Parathyroid adenoma (tissue), 2 donors: ENCODE results near the gene ZP1.
A peak's percentile ranks its signal among the peaks of the same experiment; 100 is the strongest.

ENCODE experiments used
- H2AFZ ChIP-seq: fragments of 300-600 bp; sonication (generic); one replicate; pipeline ENCODE4 v1.7.0; 2017; ENCODE audit warnings: antibody characterized with exemption, mild to moderate bottlenecking
- H3K27ac ChIP-seq: fragments of 300-600 bp; sonication (generic); one replicate; pipeline ENCODE4 v1.7.0; 2017
- H3K27me3 ChIP-seq: fragments of 300-600 bp; sonication (generic); one replicate; pipeline ENCODE4 v1.7.0; 2017; ENCODE audit warnings: low read length; ENCODE audit not compliant: control insufficient read depth, insufficient read depth
- H3K36me3 ChIP-seq: fragments of 300-600 bp; sonication (generic); one replicate; pipeline ENCODE4 v1.7.0; 2017; ENCODE audit warnings: low read length; ENCODE audit not compliant: control insufficient read depth, insufficient read depth
- H3K4me1 ChIP-seq: fragments of 300-600 bp; sonication (generic); one replicate; pipeline ENCODE4 v1.7.0; 2017; ENCODE audit warnings: control low read depth
- H3K4me2 ChIP-seq: fragments of 300-600 bp; sonication (generic); one replicate; pipeline ENCODE4 v1.7.0; 2017; ENCODE audit warnings: low read length
- H3K4me3 ChIP-seq: fragments of 300-600 bp; sonication (generic); one replicate; pipeline ENCODE4 v1.7.0; 2017; ENCODE audit warnings: low read depth, low read length
- H3K79me2 ChIP-seq: fragments of 300-600 bp; sonication (generic); one replicate; pipeline ENCODE4 v1.7.0; 2017; ENCODE audit warnings: control low read depth
- H3K9ac ChIP-seq: fragments of 300-600 bp; sonication (generic); one replicate; pipeline ENCODE4 v1.7.0; 2017; ENCODE audit warnings: mild to moderate bottlenecking
- H3K9me3 ChIP-seq: fragments of 300-600 bp; sonication (generic); one replicate; pipeline ENCODE4 v1.7.0; 2017; ENCODE audit warnings: low read length; ENCODE audit not compliant: control insufficient read depth
- TF ChIP-seq, protein P1 (sequence below): fragments of 300-600 bp; sonication (generic); IDR thresholded peaks from one replicate; pipeline ENCODE4 v1.7.0; 2017; ENCODE audit warnings: antibody characterized with exemption, mild to moderate bottlenecking
- donor health status: primary hyperparathyroidism.

The ZP1 gene

DNA sequence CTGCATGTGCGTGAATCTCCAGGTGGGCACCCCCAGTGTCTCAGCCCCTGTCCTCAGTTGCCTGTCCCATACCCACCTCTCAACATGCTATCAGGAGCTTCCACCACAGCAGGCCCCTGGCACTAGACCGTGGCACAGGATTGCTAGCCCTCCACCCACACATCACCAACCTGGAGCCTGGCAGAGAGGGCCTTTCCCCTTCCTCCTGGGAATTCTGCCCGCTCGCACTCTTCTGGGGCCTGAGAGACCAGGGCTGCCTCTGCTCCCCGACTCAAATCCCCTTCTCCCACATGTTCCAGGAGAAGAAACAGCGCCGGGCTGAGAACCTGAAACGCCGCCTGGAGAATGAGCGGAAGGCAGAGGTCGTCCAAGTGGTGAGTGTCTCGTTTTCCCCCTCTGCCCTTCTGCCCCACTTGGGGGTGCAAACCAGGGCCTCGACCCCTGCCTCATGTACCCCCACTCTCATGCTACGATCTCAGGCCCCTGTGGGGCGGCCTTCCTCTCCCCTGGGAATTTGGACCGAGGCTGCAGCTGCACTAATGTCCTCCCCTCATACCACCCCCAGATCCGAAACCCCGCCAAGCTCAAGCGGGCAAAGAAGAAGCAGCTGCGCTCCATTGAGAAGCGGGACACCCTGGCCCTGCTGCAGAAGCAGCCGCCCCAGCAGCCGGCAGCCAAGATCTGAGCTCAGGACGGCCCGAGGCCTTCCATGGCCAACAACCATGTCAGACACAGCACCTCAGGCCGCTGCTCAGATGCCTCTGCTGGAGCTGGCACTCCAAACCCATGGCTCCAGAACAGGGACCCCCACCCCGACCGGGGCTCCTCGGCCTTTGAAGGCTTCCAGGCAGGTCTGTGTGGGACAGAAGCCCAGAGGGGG, 17.5 kb upstream of the ZP1 start:
- Histone ChIP-seq H3K27ac (peak overlapping the region; percentile 100), H3K9ac (peak overlapping the region; percentile 99), H3K27me3 (no peaks in the 10 kb centered on the region), H3K79me2 (peaks cover 24% of the 10 kb centered on the region), H3K36me3 (no peaks in the 10 kb centered on the region), H3K4me1 (peaks cover 15% of the 10 kb centered on the region), H2AFZ (no peak overlapping the region), H3K4me3 (no peak overlapping the region), H3K4me2 (no peak overlapping the region), H3K9me3 (no peaks in the 10 kb centered on the region)
- TF ChIP-seq, protein P1, sequence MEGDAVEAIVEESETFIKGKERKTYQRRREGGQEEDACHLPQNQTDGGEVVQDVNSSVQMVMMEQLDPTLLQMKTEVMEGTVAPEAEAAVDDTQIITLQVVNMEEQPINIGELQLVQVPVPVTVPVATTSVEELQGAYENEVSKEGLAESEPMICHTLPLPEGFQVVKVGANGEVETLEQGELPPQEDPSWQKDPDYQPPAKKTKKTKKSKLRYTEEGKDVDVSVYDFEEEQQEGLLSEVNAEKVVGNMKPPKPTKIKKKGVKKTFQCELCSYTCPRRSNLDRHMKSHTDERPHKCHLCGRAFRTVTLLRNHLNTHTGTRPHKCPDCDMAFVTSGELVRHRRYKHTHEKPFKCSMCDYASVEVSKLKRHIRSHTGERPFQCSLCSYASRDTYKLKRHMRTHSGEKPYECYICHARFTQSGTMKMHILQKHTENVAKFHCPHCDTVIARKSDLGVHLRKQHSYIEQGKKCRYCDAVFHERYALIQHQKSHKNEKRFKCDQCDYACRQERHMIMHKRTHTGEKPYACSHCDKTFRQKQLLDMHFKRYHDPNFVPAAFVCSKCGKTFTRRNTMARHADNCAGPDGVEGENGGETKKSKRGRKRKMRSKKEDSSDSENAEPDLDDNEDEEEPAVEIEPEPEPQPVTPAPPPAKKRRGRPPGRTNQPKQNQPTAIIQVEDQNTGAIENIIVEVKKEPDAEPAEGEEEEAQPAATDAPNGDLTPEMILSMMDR, result no peak

DNA sequence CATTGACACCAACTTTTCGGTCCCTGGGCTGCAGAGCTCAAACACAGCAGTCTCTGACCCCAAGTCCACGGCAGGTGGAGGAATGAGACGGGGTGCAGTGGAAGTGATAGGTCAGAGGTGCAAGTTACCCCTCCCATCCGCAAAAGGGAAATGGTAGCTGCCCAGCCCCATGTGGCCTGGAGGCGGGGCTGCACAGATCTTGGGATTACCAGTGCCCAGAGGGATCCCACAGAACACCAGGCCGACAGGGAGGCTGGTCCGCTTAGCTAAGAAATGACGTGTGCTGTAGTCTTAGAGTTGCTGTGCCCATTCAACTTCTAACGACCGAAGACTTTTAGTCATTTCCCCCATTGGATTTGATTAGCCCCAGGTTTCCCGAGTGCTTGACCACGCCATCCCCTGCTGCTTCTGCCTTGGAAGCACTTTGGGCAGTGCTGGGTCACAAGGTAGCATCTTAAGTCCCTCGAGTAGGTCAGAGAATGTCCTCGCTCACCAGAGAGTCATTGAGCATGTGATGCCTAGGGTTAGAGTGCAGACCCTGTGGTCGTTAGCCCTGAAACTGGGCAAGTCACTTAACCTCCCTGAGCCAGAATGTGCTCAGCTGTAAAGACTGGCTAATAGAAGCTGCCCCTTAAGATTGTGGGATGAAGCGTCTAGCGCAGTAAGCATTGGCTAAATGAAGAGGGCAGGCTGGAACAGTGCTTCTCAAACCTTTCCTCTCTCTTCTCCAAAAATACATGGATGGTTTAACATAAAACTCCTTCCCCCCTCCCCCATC, 15.8 kb upstream of the ZP1 start:
- H3K4me3 ChIP-seq, result no peak overlapping the region
- H3K27ac ChIP-seq, result peak overlapping the region; percentile 100
- H3K9ac ChIP-seq, result no peak overlapping the region
- peaks cover 12% of the 10 kb centered on the region for H3K4me1 ChIP-seq
- no peaks in the 10 kb centered on the region for H3K36me3 ChIP-seq
- no peaks in the 10 kb centered on the region for H3K9me3 ChIP-seq
- H3K4me2 ChIP-seq, result no peak overlapping the region
- TF ChIP-seq, protein P1, result no peak
- no peaks in the 10 kb centered on the region for H3K27me3 ChIP-seq
- peaks cover 11% of the 10 kb centered on the region for H3K79me2 ChIP-seq
- H2AFZ ChIP-seq, result no peak overlapping the region

DNA sequence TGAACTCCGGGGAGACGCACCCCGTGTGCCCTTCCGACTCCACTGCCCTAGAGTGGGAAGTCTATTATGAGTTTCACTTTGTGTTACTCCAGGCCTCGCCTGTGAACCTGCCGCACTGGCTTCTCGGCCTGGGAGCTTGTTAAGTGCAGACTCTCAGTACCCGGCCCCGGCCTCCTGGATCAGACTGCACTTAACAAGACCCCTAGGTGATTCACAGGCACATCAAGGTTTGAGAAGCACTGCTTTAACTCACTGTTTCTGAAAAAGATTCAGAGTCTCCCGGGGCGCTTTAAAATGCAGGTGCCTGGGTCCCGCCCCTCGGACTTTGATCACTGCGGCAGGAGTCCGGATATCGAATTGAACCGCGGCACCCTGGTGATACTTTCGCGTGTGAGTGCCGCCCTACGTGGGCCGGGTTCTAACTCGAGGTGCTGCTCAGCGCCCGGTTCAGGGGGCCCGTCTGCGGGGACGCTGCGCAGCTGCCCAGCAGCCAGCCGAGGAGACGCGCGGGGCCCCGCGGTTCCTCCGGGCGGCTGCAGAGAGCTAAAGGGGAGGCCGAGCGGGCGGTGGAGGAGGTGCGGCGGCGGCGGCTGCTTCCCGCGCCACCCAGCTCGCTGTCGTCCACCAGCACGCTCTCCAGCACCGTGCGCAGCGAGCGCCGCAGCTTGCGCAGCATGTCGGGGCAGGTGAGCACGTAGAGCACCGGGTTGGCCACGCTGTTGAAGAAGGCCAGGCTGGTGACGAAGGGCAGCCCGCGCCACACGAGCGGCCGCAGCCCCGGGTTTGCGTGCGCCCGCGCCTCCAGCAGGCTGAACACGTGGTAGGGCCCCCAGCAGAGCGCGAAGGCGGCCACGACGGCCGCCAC, 15.0 kb upstream of the ZP1 start:
- H3K4me3 ChIP-seq, result no peak overlapping the region
- H3K79me2 ChIP-seq, result peaks cover 11% of the 10 kb centered on the region

More for the DNA sequence above, 15.0 kb upstream of the ZP1 start:
- Histone ChIP-seq H3K27ac (peak overlapping the region; percentile 100), H3K36me3 (no peaks in the 10 kb centered on the region), H2AFZ (no peak overlapping the region), H3K27me3 (no peaks in the 10 kb centered on the region), H3K9ac (no peak overlapping the region), H3K4me2 (no peak overlapping the region), H3K4me1 (peaks cover 12% of the 10 kb centered on the region), H3K9me3 (no peaks in the 10 kb centered on the region)
- TF ChIP-seq, protein P1, result no peak
